SK-N-MC (cell line): ENCODE results near the gene ADGB.

Experiments used
- DNase-seq: peaks from one replicate; pipeline ENCODE4 v3.0.0-alpha.2; 2011; ENCODE audit warnings: low read depth, low spot score
- H3K27ac ChIP-seq: fragments of 200-600 bp; sonication (generic); 2 replicates; pipeline ENCODE4 v1.5.1; 2016; ENCODE audit warnings: mixed run types
- H3K36me3 ChIP-seq: fragments of 200-600 bp; sonication (generic); 2 replicates; pipeline ENCODE4 v1.6.1; 2017; ENCODE audit warnings: antibody characterized with exemption, low read length, mixed read lengths; ENCODE audit not compliant: insufficient read depth
- H3K4me3 ChIP-seq: fragments of 200-600 bp; sonication (generic); 2 replicates; pipeline ENCODE4 v1.5.1; 2016
- H3K9ac ChIP-seq: fragments of 200-600 bp; sonication (generic); 2 replicates; pipeline ENCODE4 v1.8.0; 2017; ENCODE audit warnings: mixed run types, mixed read lengths; ENCODE audit not compliant: insufficient read length
- H3K9me3 ChIP-seq: fragments of 200-600 bp; sonication (generic); 2 replicates; pipeline ENCODE4 v1.6.1; 2017; ENCODE audit warnings: low read depth, mild to moderate bottlenecking, antibody characterized with exemption, low read length, moderate library complexity, mixed read lengths
- EZH2 ChIP-seq: fragments of 200-600 bp; sonication (generic); IDR thresholded peaks from one replicate; pipeline ENCODE4 v1.6.1; 2017; ENCODE audit warnings: antibody characterized with exemption
- FOXP2 ChIP-seq: optimal IDR thresholded peaks from 2 replicates; pipeline ENCODE3; 2011; ENCODE audit warnings: mild to moderate bottlenecking, moderate library complexity; ENCODE audit not compliant: insufficient read depth; ENCODE audit errors: extremely low read length, control extremely low read depth
- POLR2AphosphoS5 ChIP-seq: IDR thresholded peaks from 2 replicates; pipeline ENCODE4 v1.6.1; 2012; ENCODE audit warnings: mild to moderate bottlenecking, low read depth, low read length, borderline replicate concordance

ADGB gene

GRCh38 chr6:146693342-146693741 lies 94.6 kb downstream of the ADGB start:
- Histone ChIP-seq H3K36me3 (no peaks in the 10 kb centered on the region), H3K9ac (no peak overlapping the region), H3K9me3 (no peaks in the 10 kb centered on the region), H3K4me3 (no peak overlapping the region), H3K27ac (no peak overlapping the region)
- TF ChIP-seq POLR2AphosphoS5 (no peak), EZH2 (no peak), FOXP2 (no peak)
- DNase-seq = no peak

- TF ChIP-seq EZH2 (no peak), FOXP2 (no peak), POLR2AphosphoS5 (no peak)
- no peak overlapping the region for H3K4me3 ChIP-seq
- H3K36me3 ChIP-seq = no peaks in the 10 kb centered on the region
- H3K27ac ChIP-seq = no peak overlapping the region
- H3K9me3 ChIP-seq = no peaks in the 10 kb centered on the region
- DNase-seq = no peak
- no peak overlapping the region for H3K9ac ChIP-seq
Measured at GRCh38 chr6:146697921-146698320, 99.1 kb downstream of the ADGB start.

- no peak overlapping the region for H3K4me3 ChIP-seq
- peak; percentile 71 for DNase-seq
Measured at GRCh38 chr6:146700078-146700686, 101.4 kb downstream of the ADGB start.

GRCh38 chr6:146701632-146702031 lies 102.9 kb downstream of the ADGB start:
- no peak overlapping the region for H3K27ac ChIP-seq
- H3K36me3 ChIP-seq = no peaks in the 10 kb centered on the region
- H3K4me3 ChIP-seq = no peak overlapping the region

More at GRCh38 chr6:146700078-146700686, 101.4 kb downstream of the ADGB start:
- no peaks in the 10 kb centered on the region for H3K36me3 ChIP-seq
- no peak overlapping the region for H3K9ac ChIP-seq
- H3K9me3 ChIP-seq = no peaks in the 10 kb centered on the region
- no peak overlapping the region for H3K27ac ChIP-seq
- TF ChIP-seq FOXP2 (no peak), POLR2AphosphoS5 (peak; percentile 50; the same call in 1 of the 2 replicates)

GRCh38 chr6:146709036-146709622 lies 110.4 kb downstream of the ADGB start:
- Histone ChIP-seq H3K9ac (no peak overlapping the region), H3K36me3 (no peaks in the 10 kb centered on the region), H3K9me3 (no peaks in the 10 kb centered on the region), H3K27ac (no peak overlapping the region), H3K4me3 (no peak overlapping the region)
- TF ChIP-seq EZH2 (no peak), POLR2AphosphoS5 (no peak), FOXP2 (no peak)
- no peak for DNase-seq

More at GRCh38 chr6:146701632-146702031, 102.9 kb downstream of the ADGB start:
- Histone ChIP-seq H3K9ac (no peak overlapping the region), H3K9me3 (no peaks in the 10 kb centered on the region)
- TF ChIP-seq EZH2 (no peak), POLR2AphosphoS5 (no peak), FOXP2 (no peak)
- DNase-seq = no peak

GRCh38 chr6:146719387-146719786 lies 120.6 kb downstream of the ADGB start:
- Histone ChIP-seq H3K9me3 (no peaks in the 10 kb centered on the region), H3K27ac (no peak overlapping the region), H3K4me3 (no peak overlapping the region), H3K9ac (no peak overlapping the region), H3K36me3 (no peaks in the 10 kb centered on the region)
- no peak for TF ChIP-seq FOXP2
- TF ChIP-seq EZH2 = no peak
- TF ChIP-seq POLR2AphosphoS5 = no peak
- DNase-seq = no peak

- TF ChIP-seq POLR2AphosphoS5 = no peak
- TF ChIP-seq EZH2 = no peak
- TF ChIP-seq FOXP2 = no peak
- Histone ChIP-seq H3K36me3 (no peaks in the 10 kb centered on the region), H3K27ac (no peak overlapping the region), H3K4me3 (no peak overlapping the region), H3K9ac (no peak overlapping the region), H3K9me3 (no peaks in the 10 kb centered on the region)
- DNase-seq = no peak
Measured at GRCh38 chr6:146739696-146740095, 140.9 kb downstream of the ADGB start.

GRCh38 chr6:146741609-146742008 lies 142.8 kb downstream of the ADGB start:
- H3K27ac ChIP-seq = no peak overlapping the region
- no peak for DNase-seq
- no peaks in the 10 kb centered on the region for H3K36me3 ChIP-seq
- TF ChIP-seq POLR2AphosphoS5 (no peak), EZH2 (no peak), FOXP2 (no peak)
- H3K9me3 ChIP-seq = no peaks in the 10 kb centered on the region
- no peak overlapping the region for H3K9ac ChIP-seq
- no peak overlapping the region for H3K4me3 ChIP-seq

- Histone ChIP-seq H3K9ac (no peak overlapping the region), H3K36me3 (no peaks in the 10 kb centered on the region), H3K4me3 (no peak overlapping the region), H3K9me3 (no peaks in the 10 kb centered on the region), H3K27ac (no peak overlapping the region)
- no peak for TF ChIP-seq POLR2AphosphoS5
- TF ChIP-seq EZH2 = no peak
- no peak for DNase-seq
Measured at GRCh38 chr6:146753306-146753705, 154.5 kb downstream of the ADGB start.
